ENCODE data around the gene TFIP11. TPM values are rescaled to one million over a fixed set of nuclear protein-coding genes. Genes with fewer than 3 reads are reported as not detected.
A peak's percentile ranks its signal among the peaks of the same experiment; 100 is the strongest.

TFIP11 gene
- total and polyA plus RNA-seq, 9 of the 15 experiments (the other 6 are each of a cell fraction or from before 2014, with no cell fraction given) = 11.5 to 38.1 (median 25.2) TPM

GRCh38 chr22:26515931-26516330 lies 3.7 kb upstream of the TFIP11 start:
- Histone ChIP-seq H4K20me1 (replicated peaks; ENCODE audit: control insufficient read depth, insufficient read depth, low read length) (no peaks in the 10 kb centered on the region), H2AFZ (ENCODE audit: low read depth, low read length) (no peak overlapping the region), H3K9me3 (replicated peaks; ENCODE audit: control insufficient read depth, insufficient read depth, low read depth, low read length) (no peaks in the 10 kb centered on the region), H3K27ac (ENCODE audit: extremely low read depth, low read depth, low read length) (no peak overlapping the region), H3K9ac (ENCODE audit: insufficient read depth in 1 of 2, low read depth in 2 of 2, low read length in 2 of 2) (no peak overlapping the region), H3K27me3 (ENCODE audit: control insufficient read depth in 2 of 2, insufficient read depth in 2 of 2, low read length in 2 of 2) (no peaks in the 10 kb centered on the region), H3K4me2 (ENCODE audit: insufficient read depth, low read length) (no peak overlapping the region), H3K79me2 (ENCODE audit: control insufficient read depth, insufficient read depth, low read length) (peaks cover 27% of the 10 kb centered on the region), H3K36me3 (ENCODE audit: control insufficient read depth, insufficient read depth, low read length) (peaks cover 5% of the 10 kb centered on the region; the same call in 2 of the 3 replicates), H3K4me3 (no peak overlapping the region), H3K4me1 (replicated peaks in 1 of 2; ENCODE audit: control insufficient read depth in 2 of 2, insufficient read depth in 2 of 2, low read length in 2 of 2) (peaks cover 0 to 8% of the 10 kb centered on the region in 2 experiments; a peak in 3 of 5 replicates), H3K9me1 (ENCODE audit: control insufficient read depth, insufficient read depth, low read length) (no peaks in the 10 kb centered on the region)
- DNase-seq (ENCODE audit: extremely low read depth in 1 of 4, low spot score in 3 of 4) = no peak
- no peak for FAIRE-seq
- ChIA-PET CTCF (ENCODE audit: low intra/inter-chr PET ratio) (no interaction called here), POLR2A (interaction anchor here (0.7 kb wide), 1 partner anchor 19 kb away, joined by 3 read pairs; no protein-coding TSS in a partner anchor)
- 66% methylated on average over 3 of the region's 3 CpGs for WGBS (ENCODE audit: insufficient coverage, low coverage, missing lambda C conversion rate)
- ATAC-seq = no peak
- TF ChIP-seq MXI1 (IDR thresholded peaks at IDR 0.05; ENCODE audit: low read depth, low read length) = no peak
- TF ChIP-seq PRDM10 (IDR thresholded peaks at IDR 0.05; ENCODE audit: partially characterized antibody) = peak; percentile 7
- intact Hi-C loops (cut with micrococcal nuclease) (no loop called here), in situ Hi-C loops (cut with MboI) (no loop called here)
- BruUV-seq (replicated peaks) = no TSS peak
